B cell (primary cell): ENCODE data around the gene FXYD7. TPM values are rescaled to one million over a fixed set of nuclear protein-coding genes. Genes with fewer than 3 reads are reported as not detected.
A peak's percentile ranks its signal among the peaks of the same experiment; 100 is the strongest.

Experiments used
- ATAC-seq: fragments of 200-7000 bp; cut with Tn5 transposase; one replicate; pipeline ENCODE4 v1.10.0; 2021; ENCODE audit warnings: low read depth, mild to moderate bottlenecking, moderate number of reproducible peaks, moderate library complexity
- CTCF ChIA-PET: fragments of 350-600 bp; sonication (Branson Sonifier 250); formaldehyde crosslinking; loops from one replicate; lab custom pipeline; 2021; ENCODE audit warnings: antibody characterized with exemption, inconsistent platforms; lab: Charles Lee
- POLR2A ChIA-PET: fragments of 350-600 bp; sonication (Branson Sonifier 250); formaldehyde crosslinking; loops from one replicate; lab custom pipeline; 2021; ENCODE audit warnings: antibody characterized with exemption; lab: Charles Lee
- DNase-seq: peaks from one replicate; pipeline ENCODE4 v3.0.0; 2013
- H2AFZ ChIP-seq: 2 replicates; pipeline ENCODE4 v1.6.1; 2012; ENCODE audit warnings: mild to moderate bottlenecking, low read depth, low read length; ENCODE audit not compliant: insufficient read depth, poor library complexity, severe bottlenecking
- H3K27ac ChIP-seq, 2 donors: 1 replicate in 1 of 2; 2 replicates in 1 of 2; pipeline ENCODE4 v1.5.1; 2012 to 2013; ENCODE audit warnings: low read length in 2 of 2, mild to moderate bottlenecking in 2 of 2, moderate library complexity in 1 of 2
- H3K27me3 ChIP-seq, 4 experiments: fragments of 200-600 bp in 1 of 4; sonication (generic) in 1 of 4; replicated peaks in 1 of 4; 1 replicate in 2 of 4; 2 replicates in 2 of 4; pipeline versions ENCODE4 v1.6.1 to v1.7.0; 2013 to 2016; ENCODE audit warnings: low read length in 3 of 4, mild to moderate bottlenecking in 2 of 4, mixed read lengths in 1 of 4, moderate library complexity in 1 of 4; ENCODE audit not compliant: insufficient read depth in 4 of 4, control insufficient read depth in 3 of 4; ENCODE audit errors: control extremely low read depth in 1 of 4
- H3K36me3 ChIP-seq, 2 experiments: replicated peaks in 1 of 2; 1 replicate in 1 of 2; 2 replicates in 1 of 2; pipeline versions ENCODE4 v1.6.1 to v1.7.1; 2013; ENCODE audit warnings: low read length in 1 of 2; ENCODE audit not compliant: insufficient read depth in 2 of 2, control insufficient read depth in 1 of 2; ENCODE audit errors: control extremely low read depth in 1 of 2, extremely low read depth in 1 of 2
- H3K4me1 ChIP-seq, 2 donors: fragments of 200-600 bp in 1 of 2; sonication (generic) in 1 of 2; 1 replicate in 1 of 2; 2 replicates in 1 of 2; pipeline versions ENCODE4 v1.5.1 to v1.6.1; 2013 to 2017; ENCODE audit warnings: low read length in 2 of 2; ENCODE audit not compliant: control insufficient read depth in 2 of 2, insufficient read depth in 2 of 2
- H3K4me2 ChIP-seq: replicated peaks from 2 replicates; pipeline ENCODE3; 2012; ENCODE audit warnings: mild to moderate bottlenecking, low read depth, low read length; ENCODE audit not compliant: poor library complexity, severe bottlenecking
- H3K4me3 ChIP-seq, 5 experiments: fragments of 200-600 bp in 1 of 5; sonication (generic) in 1 of 5; 1 replicate in 3 of 5; 2 replicates in 2 of 5; pipeline versions ENCODE4 v1.5.1 to v1.7.0; 2011 to 2016; ENCODE audit warnings: low read length in 4 of 5, mild to moderate bottlenecking in 4 of 5, low read depth in 2 of 5, control low read depth in 1 of 5, moderate library complexity in 1 of 5; ENCODE audit not compliant: insufficient read depth in 1 of 5; ENCODE audit errors: control extremely low read depth in 1 of 5, extremely low read depth in 1 of 5
- H3K79me2 ChIP-seq: fragments of 200-600 bp; sonication (generic); one replicate; pipeline ENCODE4 v1.6.0; 2016; ENCODE audit warnings: low read length; ENCODE audit not compliant: control insufficient read depth, insufficient read depth
- H3K9ac ChIP-seq: fragments of 200-600 bp; sonication (generic); 2 replicates; pipeline ENCODE4 v1.6.1; 2017; ENCODE audit warnings: mild to moderate bottlenecking, low read length, moderate library complexity
- H3K9me3 ChIP-seq, 3 donors: one replicate each; pipeline versions ENCODE4 v1.6.1 to v1.7.1; 2013; ENCODE audit warnings: low read length in 2 of 3; ENCODE audit not compliant: control insufficient read depth in 2 of 3, insufficient read depth in 1 of 3; ENCODE audit errors: control extremely low read depth in 1 of 3
- H4K20me1 ChIP-seq: 2 replicates; pipeline ENCODE4 v1.6.0; 2012; ENCODE audit warnings: mild to moderate bottlenecking, low read length; ENCODE audit not compliant: insufficient read depth, control insufficient read depth, poor library complexity, severe bottlenecking
- H3K27ac Mint-ChIP-seq: one replicate; pipeline ENCODE4 v1.8.0; 2021; ENCODE audit warnings: mixed read lengths
- H3K27me3 Mint-ChIP-seq: one replicate; pipeline ENCODE4 v1.8.0; 2021; ENCODE audit warnings: mixed read lengths
- H3K4me1 Mint-ChIP-seq: one replicate; pipeline ENCODE4 v1.8.0; 2021; ENCODE audit warnings: mixed read lengths
- H3K4me3 Mint-ChIP-seq: one replicate; pipeline ENCODE4 v1.8.0; 2021; ENCODE audit warnings: mixed read lengths
- H3K9me3 Mint-ChIP-seq: one replicate; pipeline ENCODE4 v1.8.0; 2022; ENCODE audit warnings: mixed read lengths; ENCODE audit not compliant: insufficient read depth
- CTCF ChIP-seq: fragments of 200-600 bp; IDR thresholded peaks from one replicate; pipeline ENCODE4 v1.8.0; 2022; ENCODE audit warnings: antibody characterized with exemption, mild to moderate bottlenecking
- EZH2 ChIP-seq: IDR thresholded peaks from 2 replicates; pipeline ENCODE4 v1.6.1; 2012; ENCODE audit warnings: borderline replicate concordance, low read depth, mild to moderate bottlenecking, moderate library complexity, low read length; ENCODE audit not compliant: insufficient read depth, poor library complexity, severe bottlenecking
- WGBS: methylation state at CpG from one replicate; pipeline ENCODE4 v1.1.5; 2013; ENCODE audit warnings: missing lambda C conversion rate; ENCODE audit not compliant: insufficient coverage; 5-methylcytosine and 5-hydroxymethylcytosine counted together
- intact Hi-C: fragments of 100-400 bp; cut with micrococcal nuclease; formaldehyde crosslinking; loops from one replicate; pipeline ENCODE4 v1.10.0; 2022
- polyA plus RNA-seq: library from polyadenylated mRNA; depleted of rRNA; stranded (reverse); fragments of >200 nt; gene quantifications from 2 replicates; pipeline ENCODE4 v1.2.3, GENCODE V29; 2012
- total RNA-seq, 2 donors: library from RNA; stranded (reverse); fragments of 120-200 nt in 1 of 2; gene quantifications; 1 replicate in 1 of 2; 2 replicates in 1 of 2; pipeline versions ENCODE4 v1.2.3 to v1.2.4, GENCODE V29; 2013 to 2022

Gene FXYD7
- total and polyA plus RNA-seq, 2 donors (not counting 1 experiment from before 2014, with no cell fraction given): 3.8 to 27.4 TPM

- POLR2A ChIA-PET: interaction anchor here (0.5 kb wide), 1 partner anchor 16 kb away, joined by 3 read pairs; the partner anchor contains the start of gene FXYD7
- Histone ChIP-seq H3K4me2 (no peak overlapping the region), H3K36me3 (peaks cover 14 to 81% of the 10 kb centered on the region in 2 experiments), H3K79me2 (peaks cover 41% of the 10 kb centered on the region), H3K27me3 (no peaks in the 10 kb centered on the region), H3K9me3 (peaks cover 0 to 11% (median 7%) of the 10 kb centered on the region in 3 donors), H3K4me3 (no peak overlapping the region), H3K9ac (no peak overlapping the region), H3K4me1 (peaks cover 14% of the 10 kb centered on the region in 2 donors), H4K20me1 (peaks cover 57% of the 10 kb centered on the region), H3K27ac (no peak overlapping the region), H2AFZ (no peak overlapping the region)
- intact Hi-C loops: loop anchor here (10.0 kb wide), 1 partner anchor 305 kb away; no protein-coding TSS in a partner anchor
- H3K27ac Mint-ChIP-seq: no peak overlapping the region
- ATAC-seq: no peak
- CTCF ChIA-PET: interaction anchor here (1.2 to 1.5 kb wide), 2 partner anchors 18 to 77 kb away, joined by 3 read pairs; no protein-coding TSS in a partner anchor
- no peaks in the 10 kb centered on the region for H3K9me3 Mint-ChIP-seq
- H3K27me3 Mint-ChIP-seq: no peaks in the 10 kb centered on the region
- H3K4me1 Mint-ChIP-seq: peaks cover 37% of the 10 kb centered on the region
- TF ChIP-seq CTCF: no peak
- TF ChIP-seq EZH2: no peak
- DNase-seq: no peak
- H3K4me3 Mint-ChIP-seq: no peak overlapping the region
- WGBS: 100% methylated on average over 5 of the region's 8 CpGs
Observed at GRCh38 chr19:35159606-35160005, 16.6 kb downstream of the FXYD7 start.

GRCh38 chr19:35160629-35161433 lies 17.8 kb downstream of the FXYD7 start:
- TF ChIP-seq CTCF (no peak), EZH2 (no peak)
- no peak overlapping the region for H2AFZ ChIP-seq
- no peak for ATAC-seq
- no peaks in the 10 kb centered on the region for H3K9me3 Mint-ChIP-seq
- intact Hi-C loops: no loop called here
- peak overlapping the region; percentile 38 for H3K27ac Mint-ChIP-seq
- WGBS: 96% methylated on average over 3 of the region's 9 CpGs
- H3K4me1 ChIP-seq: peaks cover 9 to 10% of the 10 kb centered on the region in 2 donors
- H3K27me3 Mint-ChIP-seq: no peaks in the 10 kb centered on the region
- H3K9ac ChIP-seq: no peak overlapping the region
- peak overlapping the region in 1 of 2 donors; percentile 2 for H3K27ac ChIP-seq
- H3K4me3 Mint-ChIP-seq: no peak overlapping the region
- H3K27me3 ChIP-seq: no peaks in the 10 kb centered on the region
- CTCF ChIA-PET: interaction anchor here (0.6 to 1.5 kb wide), 2 partner anchors 39 to 75 kb away, joined by 3 read pairs; no protein-coding TSS in a partner anchor
- peaks cover 14 to 93% of the 10 kb centered on the region in 2 experiments for H3K36me3 ChIP-seq
- H3K4me2 ChIP-seq: no peak overlapping the region
- H4K20me1 ChIP-seq: peaks cover 49% of the 10 kb centered on the region
- DNase-seq: no peak
- no peak overlapping the region for H3K4me3 ChIP-seq
- POLR2A ChIA-PET: no interaction called here
- H3K79me2 ChIP-seq: peaks cover 28% of the 10 kb centered on the region
- H3K9me3 ChIP-seq: peaks cover 0 to 11% (median 7%) of the 10 kb centered on the region in 3 donors
- peaks cover 29% of the 10 kb centered on the region for H3K4me1 Mint-ChIP-seq
